GM12878 (cell line): ENCODE results near the gene ATP10A.

Experiments
- ASH2L ChIP-seq: fragments of 300-600, 200-600 bp; sonication (generic); IDR thresholded peaks from 2 replicates; pipeline ENCODE4 v1.6.1; 2017; ENCODE audit warnings: low read depth, mild to moderate bottlenecking, borderline replicate concordance
- CHD2 ChIP-seq: IDR thresholded peaks from 2 replicates; pipeline ENCODE4 v1.6.1; 2011; ENCODE audit warnings: low read depth, low read length, improper control_type of control experiment, borderline replicate concordance
- CREM ChIP-seq: IDR thresholded peaks from 2 replicates; pipeline ENCODE4 v1.6.1; 2014; ENCODE audit warnings: antibody characterized with exemption, low read depth
- CTCF ChIP-seq, 3 experiments: IDR thresholded peaks in 2 of 3; conservative IDR thresholded peaks in 1 of 3; 2 replicates each; pipeline ENCODE4 v1.5.1; 2011; ENCODE audit warnings: low read depth in 3 of 3, low read length in 3 of 3, mild to moderate bottlenecking in 3 of 3, control low read depth in 2 of 3, moderate library complexity in 2 of 3, inconsistent platforms in 1 of 3, mixed read lengths in 1 of 3; ENCODE audit not compliant: control insufficient read depth in 2 of 3, insufficient read depth in 1 of 3; ENCODE audit errors: extremely low read depth in 1 of 3
- EZH2 ChIP-seq: IDR thresholded peaks from 2 replicates; pipeline ENCODE4 v1.6.1; 2012; ENCODE audit warnings: low read depth, mild to moderate bottlenecking, control low read depth, inconsistent platforms, low read length, borderline replicate concordance; ENCODE audit not compliant: control insufficient read depth
- POLR2A ChIP-seq: IDR thresholded peaks from 2 replicates; pipeline ENCODE4 v1.6.1; 2011; ENCODE audit warnings: low read depth, mild to moderate bottlenecking, low read length
- RUNX3 ChIP-seq: IDR thresholded peaks from 2 replicates; pipeline ENCODE4 v1.6.1; 2012; ENCODE audit warnings: low read length, inconsistent platforms
- SMC3 ChIP-seq: IDR thresholded peaks from 2 replicates; pipeline ENCODE4 v1.6.1; 2011; ENCODE audit warnings: low read length, improper control_type of control experiment, borderline replicate concordance
- YY1 ChIP-seq: IDR thresholded peaks from 2 replicates; pipeline ENCODE4 v1.6.1; 2011; ENCODE audit warnings: low read depth, mild to moderate bottlenecking, low read length

- TF ChIP-seq YY1 (no peak), RUNX3 (no peak), CHD2 (no peak), CTCF (IDR thresholded peaks at IDR 0.05 in 2 of 3, conservative IDR thresholded peaks at IDR 0.05 in 1 of 3; ENCODE audit: control insufficient read depth in 2 of 3, extremely low read depth in 1 of 3, insufficient read depth in 1 of 3, low read depth in 3 of 3, low read length in 3 of 3) (no peak), SMC3 (no peak), ASH2L (no peak), POLR2A (no peak), CREM (no peak), EZH2 (no peak)
These were observed 27.4 kb upstream of the ATP10A start for GRCh38 chr15:25890529-25890928.
